CD8-positive, alpha-beta memory T cell (primary cell): ENCODE data around the gene CD24. TPM values are rescaled to one million over a fixed set of nuclear protein-coding genes. Genes with fewer than 3 reads are reported as not detected.

Experiments
- CTCF ChIA-PET: fragments of 350-600 bp; sonication (Branson Sonifier 250); formaldehyde crosslinking; loops from one replicate; lab custom pipeline; 2021; ENCODE audit warnings: antibody characterized with exemption; lab: Charles Lee
- POLR2A ChIA-PET: fragments of 350-600 bp; sonication (Branson Sonifier 250); formaldehyde crosslinking; loops from one replicate; lab custom pipeline; 2021; ENCODE audit warnings: antibody characterized with exemption; lab: Charles Lee
- DNase-seq, 5 donors: peaks; one replicate each; pipeline versions ENCODE4 v3.0.0 to v3.0.0-alpha.2; 2020 to 2022; ENCODE audit warnings: mixed read lengths in 1 of 5
- H3K27ac ChIP-seq: one replicate; pipeline ENCODE4 v1.7.0; 2013; ENCODE audit warnings: low read depth, mild to moderate bottlenecking, low read length, moderate library complexity
- H3K27me3 ChIP-seq: 2 replicates; pipeline ENCODE4 v1.7.0; 2013; ENCODE audit warnings: low read length, mild to moderate bottlenecking; ENCODE audit not compliant: insufficient read depth, poor library complexity, severe bottlenecking
- H3K36me3 ChIP-seq: 2 replicates; pipeline ENCODE4 v1.7.0; 2013; ENCODE audit warnings: mild to moderate bottlenecking, low read length, moderate library complexity; ENCODE audit not compliant: insufficient read depth
- H3K4me1 ChIP-seq: 2 replicates; pipeline ENCODE4 v1.7.0; 2013; ENCODE audit warnings: mild to moderate bottlenecking, low read length, moderate library complexity; ENCODE audit not compliant: insufficient read depth
- H3K4me3 ChIP-seq: 2 replicates; pipeline ENCODE4 v1.7.0; 2013; ENCODE audit warnings: mild to moderate bottlenecking, low read length
- H3K9me3 ChIP-seq: 2 replicates; pipeline ENCODE4 v1.7.0; 2013; ENCODE audit warnings: mild to moderate bottlenecking, low read length
- H3K27ac Mint-ChIP-seq, 8 donors: one replicate each; pipeline ENCODE4 v1.8.0; 2020 to 2021; ENCODE audit warnings: mixed read lengths in 8 of 8, mild to moderate bottlenecking in 6 of 8, inconsistent platforms in 3 of 8, moderate library complexity in 3 of 8
- H3K27me3 Mint-ChIP-seq, 2 donors: one replicate each; pipeline ENCODE4 v1.8.0; 2020 to 2021; ENCODE audit warnings: mixed read lengths in 2 of 2, mild to moderate bottlenecking in 1 of 2, moderate library complexity in 1 of 2
- H3K36me3 Mint-ChIP-seq, 3 donors: one replicate each; pipeline ENCODE4 v1.8.0; 2020 to 2021; ENCODE audit warnings: mixed read lengths in 3 of 3, inconsistent platforms in 1 of 3, mild to moderate bottlenecking in 1 of 3
- H3K4me1 Mint-ChIP-seq, 3 donors: one replicate each; pipeline ENCODE4 v1.8.0; 2020 to 2021; ENCODE audit warnings: mixed read lengths in 3 of 3, inconsistent platforms in 1 of 3, mild to moderate bottlenecking in 1 of 3
- H3K4me3 Mint-ChIP-seq, 7 donors: one replicate each; pipeline ENCODE4 v1.8.0; 2020 to 2021; ENCODE audit warnings: mixed read lengths in 7 of 7, mild to moderate bottlenecking in 6 of 7, moderate library complexity in 4 of 7, inconsistent platforms in 2 of 7
- H3K9me3 Mint-ChIP-seq, 5 donors: one replicate each; pipeline ENCODE4 v1.8.0; 2020 to 2022; ENCODE audit warnings: mixed read lengths in 5 of 5, mild to moderate bottlenecking in 3 of 5, moderate library complexity in 2 of 5, inconsistent platforms in 1 of 5
- polyA plus RNA-seq: library from polyadenylated mRNA; unstranded; fragments of 300-500 nt; fragmentation: Illumina TruSeq; gene quantifications from one replicate; pipeline ENCODE4 v1.2.3, GENCODE V29; 2021
- total RNA-seq, 2 experiments: library from RNA; stranded (reverse); gene quantifications; one replicate each; pipeline ENCODE4 v1.2.3, GENCODE V29; 2021

CD24 gene
- total and polyA plus RNA-seq, 3 experiments from 2014 or later = not detected

DNA sequence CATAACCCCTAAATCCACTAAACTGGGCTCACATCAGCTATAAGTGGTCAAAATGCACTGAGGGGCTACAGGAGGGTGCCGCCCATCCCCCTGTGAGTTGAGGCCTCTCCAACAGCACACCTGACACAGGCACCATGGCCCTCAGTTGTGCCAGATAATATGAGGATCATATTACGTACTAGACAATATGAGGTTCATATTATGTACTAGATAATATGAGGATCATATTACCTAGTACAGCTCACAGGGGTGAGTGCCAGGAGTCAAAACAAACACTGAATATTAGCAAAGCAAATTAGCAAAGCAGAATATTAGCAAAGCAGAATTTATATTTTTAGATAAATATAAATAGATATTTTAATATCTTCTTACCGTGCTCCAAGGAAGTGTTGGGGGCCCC lies 35.3 kb downstream of the CD24 start:
- Histone ChIP-seq H3K9me3 (no peaks in the 10 kb centered on the region), H3K36me3 (no peaks in the 10 kb centered on the region), H3K4me1 (no peaks in the 10 kb centered on the region), H3K27ac (no peak overlapping the region), H3K27me3 (peaks cover 3% of the 10 kb centered on the region), H3K4me3 (no peak overlapping the region)
- CTCF ChIA-PET = interaction anchor here (2.5 kb wide), 1 partner anchor 9 kb away, joined by 7 read pairs; no protein-coding TSS in a partner anchor
- POLR2A ChIA-PET = no interaction called here
- DNase-seq = no peak
- Mint-ChIP-seq H3K36me3 (peaks cover 0 to 1% (median 0%) of the 10 kb centered on the region in 3 donors), H3K9me3 (no peaks in the 10 kb centered on the region), H3K4me3 (no peak overlapping the region), H3K27me3 (peaks cover 22 to 57% of the 10 kb centered on the region in 2 donors), H3K4me1 (no peaks in the 10 kb centered on the region), H3K27ac (no peak overlapping the region)

DNA sequence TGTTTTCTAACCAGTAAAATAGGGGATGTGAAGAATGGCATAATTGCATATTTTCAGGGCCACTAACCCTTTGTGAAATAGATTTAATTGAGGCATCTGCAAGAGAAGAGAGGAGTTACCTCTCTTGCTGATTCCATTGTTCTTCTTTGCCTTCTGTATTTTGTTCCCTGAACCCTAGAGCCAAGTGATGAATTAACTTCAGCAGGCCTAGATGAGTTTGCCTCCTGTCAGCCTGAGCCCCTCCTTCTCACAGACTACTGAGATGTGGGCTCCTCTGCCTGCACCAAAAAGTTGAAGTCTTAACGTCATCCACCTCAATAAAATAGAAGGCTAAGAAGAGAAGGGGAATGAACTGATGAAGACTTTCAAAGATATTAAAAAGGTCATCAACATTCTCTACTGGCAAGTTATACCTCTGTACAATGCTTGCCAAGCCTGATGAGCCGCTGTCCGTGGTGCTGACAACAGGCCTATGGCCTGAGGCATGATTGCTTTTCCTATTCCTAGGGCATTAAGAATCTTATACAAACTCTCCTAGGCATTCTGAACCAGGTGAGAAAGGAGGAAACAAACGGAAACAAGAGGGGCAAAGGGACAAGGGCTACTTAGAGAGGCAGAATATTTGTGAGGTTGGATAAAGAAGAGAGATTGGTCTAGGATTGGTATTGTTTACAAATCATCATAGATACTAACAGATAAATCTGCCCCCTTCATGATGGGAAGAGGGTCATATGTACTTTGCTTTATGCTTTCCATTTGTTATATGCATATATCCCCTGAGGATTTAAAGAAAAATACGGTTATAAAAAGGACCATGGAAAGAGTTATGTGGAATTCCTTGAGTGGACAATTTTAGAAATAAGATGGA lies 46.8 kb downstream of the CD24 start:
- ChIA-PET POLR2A (no interaction called here), CTCF (no interaction called here)
- no peak overlapping the region for H3K27ac Mint-ChIP-seq
- no peak overlapping the region for H3K4me3 ChIP-seq
- no peak overlapping the region for H3K4me3 Mint-ChIP-seq
- H3K9me3 Mint-ChIP-seq = no peaks in the 10 kb centered on the region
- no peaks in the 10 kb centered on the region for H3K27me3 ChIP-seq
- H3K9me3 ChIP-seq = no peaks in the 10 kb centered on the region
- peaks cover 15 to 51% of the 10 kb centered on the region in 2 donors for H3K27me3 Mint-ChIP-seq
- no peaks in the 10 kb centered on the region for H3K4me1 ChIP-seq
- H3K36me3 Mint-ChIP-seq = peaks cover 0 to 2% (median 0%) of the 10 kb centered on the region in 3 donors
- no peak for DNase-seq
- H3K36me3 ChIP-seq = no peaks in the 10 kb centered on the region
- H3K27ac ChIP-seq = no peak overlapping the region
- H3K4me1 Mint-ChIP-seq = no peaks in the 10 kb centered on the region

DNA sequence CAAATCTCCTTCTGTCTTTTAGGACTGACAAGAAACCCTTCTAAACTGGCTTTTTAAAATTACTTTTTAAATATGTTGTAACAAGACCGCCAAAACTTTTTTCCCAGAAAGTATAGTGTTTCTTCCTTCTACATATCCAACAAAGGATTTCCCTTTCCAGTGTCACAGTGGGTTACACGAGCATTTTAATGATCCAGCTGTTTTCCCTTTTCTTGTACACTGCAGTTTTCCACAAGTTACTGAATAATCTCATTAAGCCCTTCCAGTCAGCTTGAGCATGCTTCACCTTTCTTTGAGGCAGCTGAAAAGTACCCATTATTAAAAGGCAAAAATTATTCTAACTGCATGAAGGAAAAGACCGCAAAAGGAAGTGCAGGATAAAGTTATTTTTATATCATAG lies 48.6 kb downstream of the CD24 start:
- no peaks in the 10 kb centered on the region for H3K36me3 ChIP-seq
- Mint-ChIP-seq H3K9me3 (no peaks in the 10 kb centered on the region), H3K4me1 (no peaks in the 10 kb centered on the region), H3K36me3 (peaks cover 0 to 2% (median 0%) of the 10 kb centered on the region in 3 donors), H3K4me3 (no peak overlapping the region), H3K27me3 (peaks cover 15 to 44% of the 10 kb centered on the region in 2 donors), H3K27ac (no peak overlapping the region)
- no peak overlapping the region for H3K4me3 ChIP-seq
- H3K27ac ChIP-seq = no peak overlapping the region
- POLR2A ChIA-PET = no interaction called here
- no peaks in the 10 kb centered on the region for H3K27me3 ChIP-seq
- no peak for DNase-seq
- no peaks in the 10 kb centered on the region for H3K9me3 ChIP-seq
- no peaks in the 10 kb centered on the region for H3K4me1 ChIP-seq
- CTCF ChIA-PET = no interaction called here

DNA sequence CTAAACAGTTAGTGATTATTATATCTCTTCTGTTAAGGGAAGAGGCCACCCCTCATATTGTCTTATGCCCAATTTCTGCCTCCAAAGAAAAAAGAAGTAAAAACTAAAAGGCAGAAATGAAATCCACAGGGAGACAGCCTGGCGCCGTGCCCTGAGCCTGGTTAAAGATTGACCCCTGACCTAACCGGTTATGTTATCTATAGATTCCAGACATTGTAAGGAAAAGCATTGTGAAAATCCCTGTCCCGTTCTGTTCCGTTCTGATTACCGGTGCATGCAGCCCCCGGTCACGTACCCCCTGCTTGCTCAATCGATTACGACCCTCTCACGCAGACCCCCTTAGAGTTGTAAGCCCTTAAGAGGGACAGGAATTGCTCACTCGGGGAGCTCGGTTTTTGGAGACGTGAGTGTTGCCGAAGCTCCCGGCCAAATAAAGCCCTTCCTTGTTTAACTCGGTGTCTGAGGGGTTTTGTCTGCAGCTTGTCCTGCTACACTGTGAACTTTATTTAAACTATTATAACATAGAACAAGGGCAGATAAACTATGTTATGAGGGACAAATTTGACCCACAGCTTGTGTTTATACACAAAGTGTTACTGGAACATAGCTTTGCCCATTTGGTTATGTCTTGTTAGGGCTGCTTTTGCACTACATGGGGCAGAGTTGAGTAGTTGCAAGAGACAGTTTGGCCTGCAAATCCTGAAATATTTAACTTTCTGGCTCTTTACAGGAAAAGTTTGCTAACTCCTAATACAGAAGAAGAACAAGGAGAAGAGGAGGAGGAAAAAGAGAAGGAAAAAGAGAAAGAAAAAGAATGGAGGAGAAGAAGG lies 49.6 kb downstream of the CD24 start:
- Mint-ChIP-seq H3K36me3 (peaks cover 0 to 2% (median 0%) of the 10 kb centered on the region in 3 donors), H3K4me3 (peak overlapping the region in 1 of 7 donors; percentile 9), H3K27me3 (peaks cover 18 to 49% of the 10 kb centered on the region in 2 donors), H3K27ac (no peak overlapping the region), H3K4me1 (no peaks in the 10 kb centered on the region), H3K9me3 (no peaks in the 10 kb centered on the region)
- Histone ChIP-seq H3K27ac (peak overlapping the region; percentile 31), H3K9me3 (no peaks in the 10 kb centered on the region), H3K4me1 (no peaks in the 10 kb centered on the region), H3K27me3 (no peaks in the 10 kb centered on the region), H3K36me3 (no peaks in the 10 kb centered on the region), H3K4me3 (no peak overlapping the region)
- CTCF ChIA-PET = no interaction called here
- no peak for DNase-seq
- POLR2A ChIA-PET = no interaction called here

DNA sequence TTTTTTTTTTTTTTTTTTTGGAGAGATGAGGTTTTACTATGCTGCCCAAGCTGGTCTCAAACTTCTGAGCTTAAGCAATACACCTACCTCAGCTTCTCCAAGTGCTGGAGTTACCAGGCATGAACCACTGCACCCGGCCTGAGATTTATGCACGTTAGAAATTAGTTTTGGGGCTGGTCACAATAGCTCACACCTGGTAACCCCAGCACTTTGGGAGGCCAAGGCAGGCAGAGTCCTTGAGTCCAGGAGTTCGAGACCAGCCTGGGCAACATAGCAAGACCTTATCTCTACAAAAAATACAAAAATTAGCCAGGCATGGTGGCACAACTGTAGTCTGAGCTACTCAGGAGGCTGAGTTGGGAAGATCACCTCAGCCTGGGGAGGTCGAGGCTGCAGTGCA lies 51.9 kb downstream of the CD24 start:
- H3K4me1 ChIP-seq = no peaks in the 10 kb centered on the region
- Mint-ChIP-seq H3K9me3 (no peaks in the 10 kb centered on the region), H3K27ac (no peak overlapping the region), H3K36me3 (peaks cover 0 to 2% (median 0%) of the 10 kb centered on the region in 3 donors), H3K27me3 (peaks cover 13 to 44% of the 10 kb centered on the region in 2 donors), H3K4me3 (no peak overlapping the region), H3K4me1 (no peaks in the 10 kb centered on the region)
- H3K36me3 ChIP-seq = no peaks in the 10 kb centered on the region
- H3K27ac ChIP-seq = no peak overlapping the region
- H3K27me3 ChIP-seq = no peaks in the 10 kb centered on the region
- ChIA-PET POLR2A (no interaction called here), CTCF (no interaction called here)
- H3K4me3 ChIP-seq = no peak overlapping the region
- no peaks in the 10 kb centered on the region for H3K9me3 ChIP-seq
- no peak for DNase-seq

Other genes starting within 250 kb of the CD24 start
- gene MTRES1, start 53.5 kb upstream of the CD24 start, total RNA-seq = 10 to 100 TPM; 17.5 to 21.4 TPM
- 19.2 TPM for gene MTRES1, start 53.5 kb upstream of the CD24 start, polyA plus RNA-seq
- 1 to 10 TPM; 7.5 to 7.6 TPM for gene BEND3, start 140.8 kb upstream of the CD24 start, total RNA-seq
- 0.38 TPM for gene BEND3, start 140.8 kb upstream of the CD24 start, polyA plus RNA-seq